HEK293 (cell line): ENCODE results near the gene PGS1.

Source experiments
- ZNF184 ChIP-seq: fragments of 450-650 bp; IDR thresholded peaks from 2 replicates; pipeline ENCODE4 v1.5.1; 2018; ENCODE audit warnings: missing biosample characterization, mild to moderate bottlenecking, missing genetic modification characterization
- ZNF501 ChIP-seq: fragments of 450-650 bp; formaldehyde crosslinking; IDR thresholded peaks from 2 replicates; pipeline ENCODE4 v1.5.1; 2016; ENCODE audit warnings: missing biosample characterization, missing genetic modification characterization
- TF ChIP-seq, protein P1 (sequence below): fragments of 450-650 bp; formaldehyde crosslinking; IDR thresholded peaks from 2 replicates; pipeline ENCODE4 v1.5.1; 2016; ENCODE audit warnings: missing biosample characterization, missing genetic modification characterization
- TF ChIP-seq, protein P2 (sequence below): fragments of 450-650 bp; formaldehyde crosslinking; IDR thresholded peaks from 2 replicates; pipeline ENCODE4 v1.5.1; 2016; ENCODE audit warnings: missing biosample characterization, missing genetic modification characterization

DNA sequence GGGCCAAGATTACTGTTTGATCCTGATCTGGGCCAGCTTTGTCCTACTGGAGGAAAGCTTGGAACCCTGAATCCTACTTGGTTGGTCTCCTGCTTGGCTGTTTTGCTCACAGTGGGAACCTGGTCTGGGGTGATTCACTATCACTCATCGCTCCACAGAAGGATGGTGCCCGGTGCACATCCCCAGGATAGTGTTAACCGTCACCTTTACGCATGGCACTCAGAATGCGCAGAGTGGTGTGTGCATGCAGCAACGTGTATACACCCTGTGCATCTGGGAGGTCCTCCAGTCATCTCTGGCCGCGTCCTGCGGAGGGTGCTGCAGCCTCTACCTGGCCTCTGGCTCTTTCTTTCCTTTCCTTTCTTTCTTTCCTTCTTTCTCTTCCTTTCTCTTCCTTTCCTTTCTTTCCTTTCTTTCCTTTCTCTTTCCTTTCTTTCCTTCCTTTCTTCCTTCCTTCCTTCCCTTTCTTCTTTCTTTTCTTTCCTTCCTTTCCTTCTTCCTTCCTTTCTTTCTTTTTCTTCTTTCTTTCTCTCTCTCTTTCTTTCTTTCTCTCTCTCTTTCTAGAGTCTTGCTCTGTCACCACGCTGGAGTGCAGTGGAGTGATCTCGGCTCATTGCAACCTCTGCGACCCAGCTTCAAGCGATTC is 31.7 kb upstream of the PGS1 start:
- TF ChIP-seq, protein P1, sequence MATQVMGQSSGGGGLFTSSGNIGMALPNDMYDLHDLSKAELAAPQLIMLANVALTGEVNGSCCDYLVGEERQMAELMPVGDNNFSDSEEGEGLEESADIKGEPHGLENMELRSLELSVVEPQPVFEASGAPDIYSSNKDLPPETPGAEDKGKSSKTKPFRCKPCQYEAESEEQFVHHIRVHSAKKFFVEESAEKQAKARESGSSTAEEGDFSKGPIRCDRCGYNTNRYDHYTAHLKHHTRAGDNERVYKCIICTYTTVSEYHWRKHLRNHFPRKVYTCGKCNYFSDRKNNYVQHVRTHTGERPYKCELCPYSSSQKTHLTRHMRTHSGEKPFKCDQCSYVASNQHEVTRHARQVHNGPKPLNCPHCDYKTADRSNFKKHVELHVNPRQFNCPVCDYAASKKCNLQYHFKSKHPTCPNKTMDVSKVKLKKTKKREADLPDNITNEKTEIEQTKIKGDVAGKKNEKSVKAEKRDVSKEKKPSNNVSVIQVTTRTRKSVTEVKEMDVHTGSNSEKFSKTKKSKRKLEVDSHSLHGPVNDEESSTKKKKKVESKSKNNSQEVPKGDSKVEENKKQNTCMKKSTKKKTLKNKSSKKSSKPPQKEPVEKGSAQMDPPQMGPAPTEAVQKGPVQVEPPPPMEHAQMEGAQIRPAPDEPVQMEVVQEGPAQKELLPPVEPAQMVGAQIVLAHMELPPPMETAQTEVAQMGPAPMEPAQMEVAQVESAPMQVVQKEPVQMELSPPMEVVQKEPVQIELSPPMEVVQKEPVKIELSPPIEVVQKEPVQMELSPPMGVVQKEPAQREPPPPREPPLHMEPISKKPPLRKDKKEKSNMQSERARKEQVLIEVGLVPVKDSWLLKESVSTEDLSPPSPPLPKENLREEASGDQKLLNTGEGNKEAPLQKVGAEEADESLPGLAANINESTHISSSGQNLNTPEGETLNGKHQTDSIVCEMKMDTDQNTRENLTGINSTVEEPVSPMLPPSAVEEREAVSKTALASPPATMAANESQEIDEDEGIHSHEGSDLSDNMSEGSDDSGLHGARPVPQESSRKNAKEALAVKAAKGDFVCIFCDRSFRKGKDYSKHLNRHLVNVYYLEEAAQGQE (tag by site-specific recombination), result no peak
- TF ChIP-seq ZNF501 (no peak), ZNF184 (tag by site-specific recombination) (no peak)
- TF ChIP-seq, protein P2, sequence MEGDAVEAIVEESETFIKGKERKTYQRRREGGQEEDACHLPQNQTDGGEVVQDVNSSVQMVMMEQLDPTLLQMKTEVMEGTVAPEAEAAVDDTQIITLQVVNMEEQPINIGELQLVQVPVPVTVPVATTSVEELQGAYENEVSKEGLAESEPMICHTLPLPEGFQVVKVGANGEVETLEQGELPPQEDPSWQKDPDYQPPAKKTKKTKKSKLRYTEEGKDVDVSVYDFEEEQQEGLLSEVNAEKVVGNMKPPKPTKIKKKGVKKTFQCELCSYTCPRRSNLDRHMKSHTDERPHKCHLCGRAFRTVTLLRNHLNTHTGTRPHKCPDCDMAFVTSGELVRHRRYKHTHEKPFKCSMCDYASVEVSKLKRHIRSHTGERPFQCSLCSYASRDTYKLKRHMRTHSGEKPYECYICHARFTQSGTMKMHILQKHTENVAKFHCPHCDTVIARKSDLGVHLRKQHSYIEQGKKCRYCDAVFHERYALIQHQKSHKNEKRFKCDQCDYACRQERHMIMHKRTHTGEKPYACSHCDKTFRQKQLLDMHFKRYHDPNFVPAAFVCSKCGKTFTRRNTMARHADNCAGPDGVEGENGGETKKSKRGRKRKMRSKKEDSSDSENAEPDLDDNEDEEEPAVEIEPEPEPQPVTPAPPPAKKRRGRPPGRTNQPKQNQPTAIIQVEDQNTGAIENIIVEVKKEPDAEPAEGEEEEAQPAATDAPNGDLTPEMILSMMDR (tag by site-specific recombination), result no peak
